Endothelial cell of umbilical vein (primary cell): ENCODE results near the gene TTC27. TPM values are rescaled to one million over a fixed set of nuclear protein-coding genes. Genes with fewer than 3 reads are reported as not detected.

ENCODE experiments used
- BruUV-seq: library from RNA; stranded (reverse); fragments of 400-500 nt; replicated peaks from 2 replicates; lab custom pipeline; 2021; lab: Mats Ljungman, UMichigan
- CTCF ChIA-PET: fragments of 300-600, 350-600 bp; sonication (Branson Sonifier 250); formaldehyde crosslinking; loops from one replicate; lab custom pipeline; 2021; ENCODE audit warnings: antibody characterized with exemption, inconsistent platforms; lab: Charles Lee
- POLR2A ChIA-PET: fragments of 300-600, 350-600 bp; sonication (Branson Sonifier 250); formaldehyde crosslinking; loops from one replicate; lab custom pipeline; 2021; ENCODE audit warnings: antibody characterized with exemption, inconsistent platforms; lab: Charles Lee
- DNase-seq: peaks from one replicate; pipeline ENCODE4 v3.0.0-alpha.2; 2011; ENCODE audit warnings: low read depth, low spot score
- FAIRE-seq: peaks from 2 replicates; lab custom pipeline; 2011; peaks lifted over from hg19 to GRCh38; lab: Jason Lieb, UNC
- H2AFZ ChIP-seq: 2 replicates; pipeline ENCODE4 v1.6.0; 2012; ENCODE audit warnings: low read depth, low read length, control low read depth, inconsistent platforms
- H3K27ac ChIP-seq: 2 replicates; pipeline ENCODE4 v1.5.1; 2011; ENCODE audit warnings: low read depth, mild to moderate bottlenecking, control low read depth, low read length, moderate library complexity; ENCODE audit not compliant: insufficient read depth
- H3K27me3 ChIP-seq, 2 experiments: 2 replicates each; pipeline versions ENCODE4 v1.6.0 to v1.6.1; 2011; ENCODE audit warnings: low read length in 2 of 2, mixed read lengths in 1 of 2; ENCODE audit not compliant: control insufficient read depth in 2 of 2, insufficient read depth in 2 of 2
- H3K36me3 ChIP-seq, 2 experiments: 2 replicates in 1 of 2; 3 replicates in 1 of 2; pipeline ENCODE4 v1.5.1; 2011; ENCODE audit warnings: low read length in 2 of 2, mild to moderate bottlenecking in 1 of 2, moderate library complexity in 1 of 2; ENCODE audit not compliant: control insufficient read depth in 2 of 2, insufficient read depth in 2 of 2; ENCODE audit errors: extremely low read depth in 1 of 2
- H3K4me1 ChIP-seq: 3 replicates; pipeline ENCODE4 v1.5.1; 2011; ENCODE audit warnings: mild to moderate bottlenecking, low read length; ENCODE audit not compliant: control insufficient read depth, insufficient read depth; ENCODE audit errors: extremely low read depth
- H3K4me2 ChIP-seq: 2 replicates; pipeline ENCODE4 v1.6.1; 2011; ENCODE audit warnings: low read length, control low read depth, mixed read lengths; ENCODE audit not compliant: insufficient read depth
- H3K4me3 ChIP-seq, 3 experiments: fragments of 200-600 bp in 1 of 3; sonication (generic), shearing (Covaris generic) in 1 of 3; replicated peaks in 1 of 3; 2 replicates each; pipeline ENCODE4 v1.5.1; 2011 to 2016; ENCODE audit warnings: control low read depth in 3 of 3, low read length in 3 of 3, mild to moderate bottlenecking in 2 of 3, inconsistent platforms in 1 of 3, low read depth in 1 of 3, moderate library complexity in 1 of 3; ENCODE audit not compliant: insufficient read depth in 1 of 3
- H3K79me2 ChIP-seq: 2 replicates; pipeline ENCODE4 v1.6.0; 2012; ENCODE audit warnings: low read length, inconsistent platforms; ENCODE audit not compliant: control insufficient read depth, insufficient read depth
- H3K9ac ChIP-seq: replicated peaks from 2 replicates; pipeline ENCODE3; 2011; ENCODE audit warnings: low read length, control low read depth; ENCODE audit not compliant: insufficient read depth; ENCODE audit errors: extremely low read depth
- H3K9me1 ChIP-seq: replicated peaks from 3 replicates; pipeline ENCODE4 v1.6.0; 2011; ENCODE audit warnings: mild to moderate bottlenecking, low read length; ENCODE audit not compliant: control insufficient read depth, insufficient read depth; ENCODE audit errors: extremely low read depth
- H3K9me3 ChIP-seq: replicated peaks from 2 replicates; pipeline ENCODE4 v1.5.1; 2012; ENCODE audit warnings: low read length, inconsistent platforms; ENCODE audit not compliant: control insufficient read depth, insufficient read depth
- H4K20me1 ChIP-seq: replicated peaks from 2 replicates; pipeline ENCODE3; 2011; ENCODE audit warnings: mild to moderate bottlenecking, low read length; ENCODE audit not compliant: control insufficient read depth, insufficient read depth; ENCODE audit errors: extremely low read depth
- EZH2 ChIP-seq: IDR thresholded peaks from 2 replicates; pipeline ENCODE4 v1.6.1; 2012; ENCODE audit warnings: borderline replicate concordance, low read depth, mild to moderate bottlenecking, moderate library complexity, low read length, inconsistent platforms; ENCODE audit not compliant: severe bottlenecking
- FOS ChIP-seq: IDR thresholded peaks from 2 replicates; pipeline ENCODE4 v1.6.1; 2011; ENCODE audit warnings: mild to moderate bottlenecking, low read length, moderate library complexity, borderline replicate concordance; ENCODE audit not compliant: insufficient read depth
- GATA2 ChIP-seq: IDR thresholded peaks from 2 replicates; pipeline ENCODE4 v1.7.0; 2011; ENCODE audit warnings: low read depth, mild to moderate bottlenecking, moderate library complexity, mixed read lengths, low read length; ENCODE audit not compliant: insufficient read length, insufficient read depth
- JUN ChIP-seq: IDR thresholded peaks from 2 replicates; pipeline ENCODE4 v1.6.1; 2011; ENCODE audit warnings: borderline replicate concordance, low read depth; ENCODE audit not compliant: insufficient read length, insufficient read depth
- MYC ChIP-seq: IDR thresholded peaks from one replicate; pipeline ENCODE4 v1.6.1; 2011; ENCODE audit warnings: mild to moderate bottlenecking, low read depth, low read length
- POLR2A ChIP-seq: IDR thresholded peaks from 2 replicates; pipeline ENCODE4 v1.6.1; 2012; ENCODE audit warnings: low read depth, mild to moderate bottlenecking, control low read depth, low read length
- POLR2AphosphoS5 ChIP-seq: IDR thresholded peaks from 2 replicates; pipeline ENCODE4 v1.6.1; 2012; ENCODE audit warnings: low read depth, mild to moderate bottlenecking, control low read depth, low read length, moderate library complexity; ENCODE audit not compliant: insufficient read depth
- dilution Hi-C: fragments of 300-500 bp; cut with MboI; formaldehyde crosslinking; loops from one replicate; pipeline ENCODE4 v1.15.0; 2019; ENCODE audit warnings: low sequenced_read_pairs; ENCODE audit not compliant: extremely low pct_ligation_motif_present
- intact Hi-C: fragments of 100-400 bp; cut with micrococcal nuclease; formaldehyde crosslinking; loops from one replicate; pipeline ENCODE4 v1.10.0; 2022
- polyA plus RNA-seq, 4 experiments: library from polyadenylated mRNA; depleted of rRNA in 3 of 4; stranded (reverse) in 3 of 4; unstranded in 1 of 4; fragments of >200 nt; gene quantifications; 2 replicates each; pipeline versions ENCODE4 v1.2.1 to v1.2.3, GENCODE V29; 2011 to 2012; ENCODE audit warnings: missing spikeins in 1 of 4
- total RNA-seq: library from RNA; stranded (reverse); gene quantifications from 2 replicates; pipeline ENCODE4 v1.2.3, GENCODE V29; 2021
- TF ChIP-seq, protein P1 (sequence below), 2 donors: IDR thresholded peaks; 1 replicate in 1 of 2; 2 replicates in 1 of 2; pipeline ENCODE4 v1.5.1; 2011; ENCODE audit warnings: low read length in 2 of 2, mild to moderate bottlenecking in 2 of 2, moderate library complexity in 2 of 2, control low read depth in 1 of 2, inconsistent platforms in 1 of 2, low read depth in 1 of 2; ENCODE audit not compliant: insufficient read depth in 1 of 2; ENCODE audit errors: extremely low read depth in 1 of 2
- TF ChIP-seq, protein P2 (sequence below): IDR thresholded peaks from 2 replicates; pipeline ENCODE4 v1.6.1; 2011; ENCODE audit not compliant: insufficient read depth, insufficient read length

The TTC27 gene
- total and polyA plus RNA-seq, 2 donors (not counting 3 experiments of a cell fraction or from before 2014, with no cell fraction given), result 16.3 to 20.1 TPM

DNA sequence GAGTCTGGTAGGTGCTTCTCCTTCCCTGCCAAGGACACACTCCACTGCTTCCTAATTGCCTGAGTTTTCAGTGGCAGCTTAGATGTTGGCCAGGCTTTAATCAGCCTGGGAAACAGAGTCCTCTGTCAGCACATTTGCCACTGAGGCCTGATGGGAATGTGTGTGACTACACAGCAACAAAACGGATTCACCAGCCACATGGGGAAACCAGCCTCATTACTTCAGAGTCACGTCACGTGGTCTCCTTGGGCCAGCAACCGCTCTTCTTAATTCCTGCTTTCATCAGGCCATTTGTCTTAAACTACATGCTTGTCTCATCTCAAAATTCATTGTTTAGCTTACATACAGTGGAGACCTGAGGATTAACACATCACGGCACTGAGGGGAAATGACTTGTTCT lies 225.0 kb downstream of the TTC27 start:
- no peak for DNase-seq
- TF ChIP-seq GATA2, result no peak
- Histone ChIP-seq H3K9me3 (no peaks in the 10 kb centered on the region), H3K27ac (no peak overlapping the region), H4K20me1 (no peaks in the 10 kb centered on the region), H3K79me2 (no peaks in the 10 kb centered on the region), H3K4me3 (no peak overlapping the region), H3K9ac (no peak overlapping the region), H3K36me3 (no peaks in the 10 kb centered on the region), H3K9me1 (no peaks in the 10 kb centered on the region), H3K27me3 (no peaks in the 10 kb centered on the region), H3K4me1 (no peaks in the 10 kb centered on the region), H3K4me2 (no peak overlapping the region), H2AFZ (no peak overlapping the region)
- BruUV-seq, result no TSS peak
- POLR2A ChIA-PET, result no interaction called here
- intact Hi-C loops (loop anchor here (10.0 kb wide), 1 partner anchor 522 kb away; no protein-coding TSS in a partner anchor), dilution Hi-C loops (no loop called here)
- FAIRE-seq, result no peak
- CTCF ChIA-PET, result interaction anchor here (1.2 kb wide), 1 partner anchor 81 kb away, joined by 3 read pairs; no protein-coding TSS in a partner anchor

DNA sequence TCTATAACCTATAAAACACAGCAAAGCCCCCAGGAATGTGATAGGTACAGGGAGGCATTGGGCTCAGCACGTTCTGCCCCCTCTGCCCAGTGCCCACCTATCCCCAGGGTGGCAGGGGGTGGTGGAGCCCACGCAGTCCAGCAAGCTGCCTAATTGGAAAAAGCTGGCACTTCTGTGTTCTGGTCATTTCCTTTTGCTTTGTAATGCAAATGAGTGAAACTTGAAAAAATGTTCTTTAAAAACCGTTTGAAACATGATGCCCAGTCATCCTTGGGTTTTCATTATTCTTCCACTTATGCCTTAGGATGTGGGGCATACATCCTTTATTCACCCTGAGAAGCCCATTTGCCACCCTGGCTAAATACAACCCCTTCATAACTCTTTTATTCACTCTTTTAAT lies 229.0 kb downstream of the TTC27 start:
- FAIRE-seq, result no peak
- BruUV-seq, result no TSS peak
- Histone ChIP-seq H3K9me3 (no peaks in the 10 kb centered on the region), H3K4me3 (no peak overlapping the region), H3K9ac (no peak overlapping the region), H3K36me3 (no peaks in the 10 kb centered on the region), H4K20me1 (no peaks in the 10 kb centered on the region), H3K4me2 (no peak overlapping the region), H3K27ac (no peak overlapping the region), H3K27me3 (no peaks in the 10 kb centered on the region), H2AFZ (no peak overlapping the region), H3K9me1 (no peaks in the 10 kb centered on the region), H3K79me2 (no peaks in the 10 kb centered on the region), H3K4me1 (no peaks in the 10 kb centered on the region)
- TF ChIP-seq MYC (no peak), FOS (no peak), POLR2AphosphoS5 (no peak), POLR2A (no peak), EZH2 (no peak), GATA2 (no peak), JUN (no peak)
- TF ChIP-seq, protein P1, sequence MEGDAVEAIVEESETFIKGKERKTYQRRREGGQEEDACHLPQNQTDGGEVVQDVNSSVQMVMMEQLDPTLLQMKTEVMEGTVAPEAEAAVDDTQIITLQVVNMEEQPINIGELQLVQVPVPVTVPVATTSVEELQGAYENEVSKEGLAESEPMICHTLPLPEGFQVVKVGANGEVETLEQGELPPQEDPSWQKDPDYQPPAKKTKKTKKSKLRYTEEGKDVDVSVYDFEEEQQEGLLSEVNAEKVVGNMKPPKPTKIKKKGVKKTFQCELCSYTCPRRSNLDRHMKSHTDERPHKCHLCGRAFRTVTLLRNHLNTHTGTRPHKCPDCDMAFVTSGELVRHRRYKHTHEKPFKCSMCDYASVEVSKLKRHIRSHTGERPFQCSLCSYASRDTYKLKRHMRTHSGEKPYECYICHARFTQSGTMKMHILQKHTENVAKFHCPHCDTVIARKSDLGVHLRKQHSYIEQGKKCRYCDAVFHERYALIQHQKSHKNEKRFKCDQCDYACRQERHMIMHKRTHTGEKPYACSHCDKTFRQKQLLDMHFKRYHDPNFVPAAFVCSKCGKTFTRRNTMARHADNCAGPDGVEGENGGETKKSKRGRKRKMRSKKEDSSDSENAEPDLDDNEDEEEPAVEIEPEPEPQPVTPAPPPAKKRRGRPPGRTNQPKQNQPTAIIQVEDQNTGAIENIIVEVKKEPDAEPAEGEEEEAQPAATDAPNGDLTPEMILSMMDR (IDR thresholded peaks at IDR 0.05; ENCODE audit: extremely low read depth in 1 of 2, insufficient read depth in 1 of 2, low read depth in 1 of 2, low read length in 2 of 2), result no peak
- TF ChIP-seq, protein P2, sequence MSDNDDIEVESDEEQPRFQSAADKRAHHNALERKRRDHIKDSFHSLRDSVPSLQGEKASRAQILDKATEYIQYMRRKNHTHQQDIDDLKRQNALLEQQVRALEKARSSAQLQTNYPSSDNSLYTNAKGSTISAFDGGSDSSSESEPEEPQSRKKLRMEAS, result no peak
- ChIA-PET POLR2A (no interaction called here), CTCF (no interaction called here)
- intact Hi-C loops (loop anchor here (10.0 kb wide), 1 partner anchor 518 kb away; no protein-coding TSS in a partner anchor), dilution Hi-C loops (no loop called here)
- DNase-seq, result no peak
